HG03175 (cell line): ENCODE results near the gene DISP2.
A peak's percentile ranks its signal among the peaks of the same experiment; 100 is the strongest.

ENCODE experiments used
- ATAC-seq: cut with Tn5 transposase; IDR thresholded peaks from one replicate; pipeline ENCODE4 v1.9.1; 2021; ENCODE audit warnings: mild to moderate bottlenecking, moderate library complexity; ENCODE audit not compliant: unreplicated experiment

Gene DISP2

GRCh38 chr15:40420071-40420713 lies 62.2 kb downstream of the DISP2 start:
- ATAC-seq, result no peak

GRCh38 chr15:40420793-40421192 lies 62.8 kb downstream of the DISP2 start:
- no peak for ATAC-seq

DNA sequence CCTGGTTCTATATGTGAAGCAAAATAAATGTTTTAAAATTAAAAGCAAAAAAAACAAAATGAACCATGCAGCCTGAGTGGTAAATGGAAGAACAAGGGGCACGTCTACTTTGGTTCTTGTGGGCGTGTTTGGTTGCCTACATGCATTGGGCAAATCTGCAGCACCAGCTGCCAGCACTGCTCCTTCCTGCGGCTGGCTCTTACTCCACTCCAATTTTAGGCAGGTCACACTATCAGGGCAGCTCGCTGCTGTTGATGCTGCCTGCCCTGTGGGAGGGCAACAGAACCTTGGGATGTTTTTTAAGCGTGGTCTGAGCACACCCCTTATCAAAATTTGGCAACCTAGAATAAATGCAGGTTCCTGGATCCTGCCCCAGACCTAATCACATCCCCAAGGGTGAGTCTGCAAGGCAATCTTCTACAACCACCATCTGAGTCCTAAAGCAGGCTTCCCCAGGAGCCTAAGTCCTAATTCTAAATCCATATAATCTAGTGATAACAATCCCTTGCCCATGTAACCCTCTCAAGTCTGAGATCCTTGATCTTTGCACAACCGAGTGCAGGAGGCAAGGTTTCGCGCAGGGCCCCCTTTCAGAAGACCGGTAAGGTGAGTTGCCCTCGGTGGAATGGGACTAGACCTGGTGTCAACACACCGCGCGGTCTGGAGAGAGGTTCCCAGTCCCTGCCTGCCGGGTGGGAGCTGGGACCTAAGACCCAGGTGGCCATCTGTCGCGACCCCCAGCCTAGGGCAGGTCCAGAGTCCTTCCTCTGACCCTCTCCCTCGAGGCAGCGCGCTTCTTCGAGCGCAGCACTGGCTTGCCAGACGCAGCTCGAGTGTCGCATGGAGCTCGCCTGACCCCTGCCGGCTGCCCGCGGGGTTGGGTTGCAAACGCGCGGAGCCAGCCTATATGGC lies 63.5 kb downstream of the DISP2 start:
- ATAC-seq, result peak; percentile 75

- no peak for ATAC-seq
Observed at GRCh38 chr15:40424483-40425115, 66.6 kb downstream of the DISP2 start.

- ATAC-seq, result no peak
Observed at GRCh38 chr15:40425681-40426080, 67.7 kb downstream of the DISP2 start.

GRCh38 chr15:40427188-40427587 lies 69.2 kb downstream of the DISP2 start:
- no peak for ATAC-seq

- no peak for ATAC-seq
Observed at GRCh38 chr15:40428185-40428584, 70.2 kb downstream of the DISP2 start.
